ENCODE results near the gene NRG2.

GRCh38 chr5:140018920-140019644 is 24.0 kb downstream of the NRG2 start:
- TF ChIP-seq CTCF (IDR thresholded peaks at IDR 0.05 in 2 of 3, conservative IDR thresholded peaks at IDR 0.05 in 1 of 3; ENCODE audit: borderline replicate concordance in 1 of 3, insufficient read depth in 1 of 3, low read depth in 2 of 3, low read length in 2 of 3) (no peak), JUND (IDR thresholded peaks at IDR 0.05) (no peak), POLR2A (IDR thresholded peaks at IDR 0.05; ENCODE audit: borderline replicate concordance, extremely low read depth, insufficient read depth, insufficient read length) (no peak), POLR2AphosphoS5 (IDR thresholded peaks at IDR 0.05; ENCODE audit: low read depth, low read length) (no peak), MAX (IDR thresholded peaks at IDR 0.05) (no peak), TCF7L2 (IDR thresholded peaks at IDR 0.05; ENCODE audit: borderline replicate concordance, extremely low read depth, insufficient read depth, insufficient read length) (no peak), YY1 (IDR thresholded peaks at IDR 0.05; ENCODE audit: extremely low read depth, insufficient replicate concordance, low read depth, low read length) (no peak), EZH2phosphoT487 (IDR thresholded peaks at IDR 0.05; ENCODE audit: borderline replicate concordance) (no peak)
